NCI-H146 treated with DMSO at 0.1 percent for 48 hours (cell line): ENCODE data around the gene FJX1.
A peak's percentile ranks its signal among the peaks of the same experiment; 100 is the strongest.
"Not testable (repeated sequence)": the region's sequence is repeated elsewhere in the genome, so short reads cannot be mapped to it uniquely, and the experiment has no call there.

Experiments
- DNase-seq: peaks from one replicate; lab custom pipeline; 2025; ENCODE audit not compliant: unreplicated experiment; lab: John Stamatoyannopoulos, UW

Gene FJX1

DNA sequence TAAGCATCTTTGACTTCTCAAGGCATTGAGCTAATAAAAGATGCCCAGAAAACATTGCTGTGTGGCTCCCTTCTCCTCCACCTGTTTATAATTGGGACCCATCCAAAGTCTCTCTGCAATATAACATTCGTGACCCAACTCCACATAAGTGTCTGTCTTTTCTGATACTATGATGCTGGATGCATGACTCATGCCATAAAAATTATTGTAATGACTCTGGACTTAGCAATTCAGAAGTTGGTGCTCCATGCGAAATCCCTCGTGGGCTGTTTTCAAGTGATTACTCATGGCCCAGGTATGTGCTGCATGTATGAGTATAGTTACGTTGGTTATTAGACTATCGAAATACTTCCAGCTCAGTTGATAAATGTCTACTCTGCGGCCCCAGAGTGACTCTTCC, 11.7 kb downstream of the FJX1 start:
- no peak for DNase-seq

GRCh38 chr11:35631891-35632290, 13.6 kb downstream of the FJX1 start:
- DNase-seq: no peak

GRCh38 chr11:35632301-35632700, 14.0 kb downstream of the FJX1 start:
- no peak for DNase-seq

DNA sequence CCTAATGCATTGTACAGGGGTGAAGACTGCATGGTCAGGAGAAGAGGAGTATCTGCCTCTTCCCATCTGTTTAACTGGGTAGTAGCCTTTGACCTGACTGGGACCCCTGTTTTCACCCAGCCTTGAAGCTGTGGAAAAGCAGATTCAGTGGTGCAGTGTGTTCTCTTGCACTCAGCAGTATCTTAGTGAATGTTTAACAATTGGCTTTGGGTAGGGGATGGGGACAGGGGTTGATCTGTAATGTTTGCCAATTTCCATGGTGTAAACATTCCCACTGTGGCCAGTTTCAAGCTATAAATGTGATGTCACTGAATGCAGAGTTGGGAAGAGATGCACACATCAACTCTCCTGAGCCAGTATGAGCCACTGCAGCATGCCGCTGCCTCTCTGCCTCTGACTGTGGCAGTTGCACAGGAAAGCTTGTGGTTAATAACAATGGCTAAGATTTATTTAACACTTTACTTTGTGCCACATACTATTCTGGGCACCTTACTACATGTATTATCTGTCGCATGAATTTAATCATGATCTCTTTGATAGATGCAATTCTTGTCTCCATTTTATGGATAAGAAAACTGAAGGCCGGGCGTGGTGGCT, 15.7 kb downstream of the FJX1 start:
- no peak for DNase-seq

GRCh38 chr11:35635933-35636332, 17.7 kb downstream of the FJX1 start:
- no peak for DNase-seq

DNA sequence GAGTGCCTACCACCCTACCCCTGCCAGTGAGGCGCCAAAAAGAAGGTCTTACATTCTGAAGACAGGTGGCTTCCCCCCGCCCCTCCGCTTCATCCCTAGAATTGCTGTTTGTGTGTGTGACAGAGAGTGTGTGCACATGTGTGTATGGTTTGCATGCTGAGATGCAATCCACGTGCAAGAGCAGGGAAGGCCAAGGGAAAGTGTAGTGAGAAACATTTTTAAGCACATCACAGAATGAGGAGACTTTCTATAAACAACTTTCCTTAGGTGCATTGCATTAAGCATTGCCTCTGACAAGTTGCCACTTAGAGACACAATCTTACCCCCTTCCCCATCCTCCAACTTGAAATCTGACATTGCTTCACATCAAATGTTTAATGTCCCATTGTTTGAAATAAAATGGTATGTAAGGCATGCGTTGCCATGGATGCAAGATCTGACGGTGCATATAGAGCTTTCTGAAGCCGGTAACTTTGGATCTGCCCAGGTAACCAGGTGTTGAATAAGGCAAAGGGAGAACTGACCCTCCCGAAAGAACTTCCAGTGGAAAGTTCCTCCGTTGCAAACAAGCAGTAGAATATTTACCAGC, 21.4 kb downstream of the FJX1 start:
- DNase-seq: no peak

DNA sequence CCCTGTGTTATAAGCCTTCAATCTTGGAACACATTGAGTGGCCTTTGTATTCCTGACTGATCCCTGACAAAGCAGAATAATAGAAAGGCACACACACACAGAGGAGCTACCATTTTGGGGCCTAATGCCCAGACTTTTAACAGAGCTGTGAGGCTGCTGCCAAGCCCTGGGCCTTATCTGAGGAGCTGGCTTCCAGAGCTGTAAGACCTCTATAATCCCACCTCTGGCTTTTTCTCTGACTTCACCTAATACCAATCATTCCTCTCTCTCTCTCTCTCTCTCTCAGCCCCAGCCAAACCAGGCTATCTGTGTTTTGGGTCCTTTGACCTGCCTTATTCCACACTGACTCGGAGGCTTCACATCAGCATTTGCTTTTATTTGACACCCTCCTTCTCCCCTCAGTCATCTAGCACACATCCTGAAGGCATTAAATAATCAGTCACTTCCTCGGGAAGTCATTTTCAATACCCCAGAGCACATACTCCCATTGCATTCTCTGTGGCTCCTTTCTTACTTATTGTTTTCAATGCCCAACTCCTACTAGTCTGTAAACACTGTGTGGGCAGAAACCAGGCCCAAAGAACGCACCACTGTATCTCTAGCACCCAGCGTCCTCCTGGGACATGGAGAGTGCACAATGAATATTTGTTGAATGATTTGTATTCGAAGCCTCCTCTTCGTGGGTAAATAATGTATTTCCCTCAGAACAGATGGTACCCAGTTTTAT, 23.1 kb downstream of the FJX1 start:
- no peak for DNase-seq

- no peak for DNase-seq
Observed at GRCh38 chr11:35641964-35642363, 23.7 kb downstream of the FJX1 start.

DNA sequence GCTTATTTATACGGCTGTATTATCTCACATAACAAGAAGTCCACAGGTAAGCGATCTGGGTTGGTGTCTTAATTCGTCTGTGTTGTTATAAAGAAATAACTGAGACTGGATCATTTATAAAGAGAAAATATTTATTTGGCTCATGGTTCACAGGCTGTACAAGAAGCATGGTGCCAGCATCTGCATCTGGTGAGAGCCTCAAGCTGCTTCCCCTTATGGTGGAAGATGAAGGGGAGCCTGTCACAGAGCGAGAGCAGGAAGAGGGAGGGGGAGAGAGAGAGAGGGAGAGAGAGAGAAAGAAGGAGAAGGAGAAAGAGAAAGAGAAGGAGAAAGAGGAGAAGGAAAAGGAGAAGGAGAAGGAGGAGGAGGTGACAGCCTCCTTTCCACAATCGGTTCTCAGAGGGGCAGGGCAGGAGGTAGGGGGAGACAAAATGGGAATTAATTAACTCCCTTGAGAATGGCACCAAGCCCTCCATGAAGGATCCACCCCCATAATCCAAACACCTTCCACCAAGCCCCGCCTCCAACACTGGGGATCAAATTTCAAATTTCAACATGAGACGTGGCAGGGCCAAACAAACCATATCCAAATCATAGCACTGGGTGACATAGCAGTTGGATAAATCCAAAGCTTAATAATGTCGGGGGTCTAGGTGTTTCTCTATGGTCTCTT, 29.3 kb downstream of the FJX1 start:
- DNase-seq: peak; percentile 4

DNA sequence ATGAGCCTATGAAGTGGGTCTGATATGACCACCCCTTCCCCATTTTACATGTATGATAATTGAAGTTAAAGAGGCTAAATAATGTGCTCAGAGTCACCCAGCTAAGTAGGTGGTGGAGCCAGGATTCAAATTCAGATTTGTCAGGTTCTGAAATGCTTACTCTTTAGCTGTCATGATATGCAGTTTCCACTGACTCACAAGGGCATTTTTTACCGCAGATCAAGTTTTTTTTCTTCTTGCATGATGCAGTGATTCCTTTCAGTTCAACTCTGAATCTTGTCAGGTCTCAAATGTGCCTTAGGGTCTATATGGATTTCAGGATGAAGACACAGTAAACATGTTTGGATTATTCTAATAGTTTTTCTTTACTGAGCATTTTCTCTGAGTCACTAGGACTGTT, 31.7 kb downstream of the FJX1 start:
- no peak for DNase-seq

GRCh38 chr11:35650467-35650866, 32.2 kb downstream of the FJX1 start:
- DNase-seq: no peak

DNA sequence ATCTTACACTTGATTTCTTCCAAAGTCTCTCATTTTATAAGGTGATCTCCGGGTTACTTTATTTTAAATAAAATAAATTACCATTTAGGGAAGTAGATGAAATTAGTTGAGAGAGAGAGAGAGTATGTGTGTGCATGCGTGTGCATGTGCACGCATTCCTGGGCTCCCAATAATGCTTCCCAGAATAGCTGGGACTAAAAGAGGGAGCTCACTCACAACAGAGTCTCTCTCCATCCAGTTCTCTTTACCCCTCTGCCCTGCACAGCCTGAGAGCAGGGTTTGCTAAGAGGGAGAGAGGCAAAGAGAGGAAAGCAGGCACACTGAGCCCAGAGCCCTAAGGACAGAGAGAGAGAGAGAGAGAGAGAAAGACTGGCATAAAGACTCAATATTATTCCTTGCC, 33.0 kb downstream of the FJX1 start:
- no peak for DNase-seq

DNA sequence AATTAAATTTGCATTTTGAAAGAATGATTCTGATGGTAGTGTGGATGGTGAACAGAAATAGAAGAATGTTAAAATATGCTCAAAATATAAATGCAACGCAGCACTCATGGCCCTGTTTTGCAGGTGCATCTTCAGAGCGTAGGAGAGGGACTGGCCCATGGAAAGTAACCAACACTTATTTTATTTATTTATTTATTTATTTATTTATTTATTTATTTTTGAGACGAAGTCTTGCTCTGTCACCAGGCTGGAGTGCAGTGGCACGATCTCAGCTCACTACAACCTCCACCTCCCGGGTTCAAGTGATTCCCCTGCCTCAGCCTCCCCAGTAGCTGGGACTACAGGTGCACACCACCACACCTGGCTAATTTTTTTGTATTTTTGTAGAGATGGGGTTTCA, 34.5 kb downstream of the FJX1 start:
- not testable (repeated sequence) for DNase-seq

DNA sequence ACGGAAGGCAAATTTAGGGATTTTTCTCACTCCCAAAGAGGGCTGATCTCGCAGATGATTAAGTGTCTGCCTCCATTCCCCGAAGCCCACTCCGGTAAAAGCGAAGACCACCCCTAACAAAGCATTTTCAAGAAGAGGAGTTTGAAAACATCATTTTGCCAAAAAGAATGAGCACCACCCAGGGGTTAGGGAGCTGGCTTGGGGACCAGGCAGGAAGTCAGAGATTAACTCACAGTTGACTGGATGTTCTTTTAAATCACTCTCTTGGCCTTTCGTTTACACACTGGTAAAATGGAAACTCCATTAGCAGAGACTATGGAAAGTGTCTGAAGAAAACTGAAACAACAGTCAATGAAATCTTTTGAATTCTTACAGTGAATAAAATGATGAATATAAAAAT, 36.5 kb downstream of the FJX1 start:
- no peak for DNase-seq

GRCh38 chr11:35655254-35655653, 37.0 kb downstream of the FJX1 start:
- DNase-seq: no peak

- DNase-seq: no peak
Observed at GRCh38 chr11:35655856-35656255, 37.6 kb downstream of the FJX1 start.

GRCh38 chr11:35658020-35658948, 40.0 kb downstream of the FJX1 start:
- DNase-seq: no peak

- DNase-seq: no peak
Observed at GRCh38 chr11:35661534-35661933, 43.3 kb downstream of the FJX1 start.

DNA sequence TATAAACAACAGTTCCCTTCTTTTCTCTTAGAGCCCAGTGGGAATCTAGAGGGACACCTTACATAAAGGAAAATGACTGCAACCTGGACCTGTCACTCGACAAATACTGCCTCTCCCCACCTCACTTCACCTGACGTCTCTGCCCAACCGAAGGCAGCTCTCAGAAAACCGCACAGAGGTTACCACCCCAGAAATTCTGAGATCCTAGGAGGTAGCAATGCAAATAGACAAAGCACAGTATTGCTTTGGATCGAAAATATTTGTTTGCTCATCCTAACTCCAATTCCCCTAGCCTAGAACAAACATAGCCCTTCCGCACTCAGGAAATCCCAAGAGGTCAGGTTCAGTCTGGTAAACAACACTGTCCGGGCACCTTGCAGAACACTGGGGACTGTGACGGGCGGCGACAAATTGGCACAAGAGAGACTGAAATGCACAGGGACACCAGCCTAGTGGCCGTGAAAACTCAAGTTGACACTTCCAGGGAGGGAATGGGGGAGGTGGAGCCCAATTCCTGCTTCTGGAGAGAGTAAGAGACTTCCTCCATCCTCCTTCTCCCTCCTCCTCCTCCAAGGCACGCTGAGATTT, 43.9 kb downstream of the FJX1 start:
- peak; percentile 52 for DNase-seq

GRCh38 chr11:35662649-35663407, 44.6 kb downstream of the FJX1 start, which contains the start of gene TRIM44:
TSS of gene TRIM44 (plus strand) at chr11:35662775. CDS start at chr11:35663112, 337 bp downstream.
- DNase-seq: peak; percentile 52
